Measurements from ENCODE around the gene COL4A4.

The COL4A4 gene

GRCh38 chr2:226983895-226984749 lies 179.9 kb downstream of the COL4A4 start:
- no peak overlapping the region for H3K27ac ChIP-seq (ENCODE audit: extremely low read depth, low read depth, low read length)
- no peak overlapping the region for H3K4me3 ChIP-seq (ENCODE audit: low read depth, low read length)
- CTCF ChIA-PET = interaction anchor here (1.0 to 2.1 kb wide), 3 partner anchors 53 to 182 kb away, joined by 3 to 8 read pairs (median 6); no protein-coding TSS in a partner anchor
- TF ChIP-seq ZNF596 (tag by site-specific recombination; IDR thresholded peaks at IDR 0.05) (no peak), ZNF121 (tag by site-specific recombination; IDR thresholded peaks at IDR 0.05) (no peak)
- TF ChIP-seq, protein P1, sequence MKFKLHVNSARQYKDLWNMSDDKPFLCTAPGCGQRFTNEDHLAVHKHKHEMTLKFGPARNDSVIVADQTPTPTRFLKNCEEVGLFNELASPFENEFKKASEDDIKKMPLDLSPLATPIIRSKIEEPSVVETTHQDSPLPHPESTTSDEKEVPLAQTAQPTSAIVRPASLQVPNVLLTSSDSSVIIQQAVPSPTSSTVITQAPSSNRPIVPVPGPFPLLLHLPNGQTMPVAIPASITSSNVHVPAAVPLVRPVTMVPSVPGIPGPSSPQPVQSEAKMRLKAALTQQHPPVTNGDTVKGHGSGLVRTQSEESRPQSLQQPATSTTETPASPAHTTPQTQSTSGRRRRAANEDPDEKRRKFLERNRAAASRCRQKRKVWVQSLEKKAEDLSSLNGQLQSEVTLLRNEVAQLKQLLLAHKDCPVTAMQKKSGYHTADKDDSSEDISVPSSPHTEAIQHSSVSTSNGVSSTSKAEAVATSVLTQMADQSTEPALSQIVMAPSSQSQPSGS (tag by site-specific recombination; IDR thresholded peaks at IDR 0.05; ENCODE audit: low read depth) = no peak
- TF ChIP-seq, protein P2, sequence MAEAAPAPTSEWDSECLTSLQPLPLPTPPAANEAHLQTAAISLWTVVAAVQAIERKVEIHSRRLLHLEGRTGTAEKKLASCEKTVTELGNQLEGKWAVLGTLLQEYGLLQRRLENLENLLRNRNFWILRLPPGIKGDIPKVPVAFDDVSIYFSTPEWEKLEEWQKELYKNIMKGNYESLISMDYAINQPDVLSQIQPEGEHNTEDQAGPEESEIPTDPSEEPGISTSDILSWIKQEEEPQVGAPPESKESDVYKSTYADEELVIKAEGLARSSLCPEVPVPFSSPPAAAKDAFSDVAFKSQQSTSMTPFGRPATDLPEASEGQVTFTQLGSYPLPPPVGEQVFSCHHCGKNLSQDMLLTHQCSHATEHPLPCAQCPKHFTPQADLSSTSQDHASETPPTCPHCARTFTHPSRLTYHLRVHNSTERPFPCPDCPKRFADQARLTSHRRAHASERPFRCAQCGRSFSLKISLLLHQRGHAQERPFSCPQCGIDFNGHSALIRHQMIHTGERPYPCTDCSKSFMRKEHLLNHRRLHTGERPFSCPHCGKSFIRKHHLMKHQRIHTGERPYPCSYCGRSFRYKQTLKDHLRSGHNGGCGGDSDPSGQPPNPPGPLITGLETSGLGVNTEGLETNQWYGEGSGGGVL (tag by site-specific recombination; IDR thresholded peaks at IDR 0.05) = no peak
- no peaks in the 10 kb centered on the region for H3K36me3 ChIP-seq (ENCODE audit: control insufficient read depth in 2 of 2, insufficient read depth in 1 of 2, low read length in 2 of 2)
- no peaks in the 10 kb centered on the region for H3K4me1 ChIP-seq (ENCODE audit: control insufficient read depth, insufficient read depth, low read length)
- POLR2A ChIA-PET = no interaction called here
- no peaks in the 10 kb centered on the region for H3K9me3 ChIP-seq (ENCODE audit: control insufficient read depth, insufficient read depth, low read depth, low read length)

- POLR2A ChIA-PET = no interaction called here
- H3K4me1 ChIP-seq (ENCODE audit: control insufficient read depth, insufficient read depth, low read length) = no peaks in the 10 kb centered on the region
- H3K27ac ChIP-seq (ENCODE audit: extremely low read depth, low read depth, low read length) = no peak overlapping the region
- no peak for TF ChIP-seq ZNF16 (tag by site-specific recombination; IDR thresholded peaks at IDR 0.05; ENCODE audit: low read depth)
- TF ChIP-seq ZNF521 (tag by site-specific recombination; IDR thresholded peaks at IDR 0.05) = no peak
- TF ChIP-seq SALL2 (tag by site-specific recombination; IDR thresholded peaks at IDR 0.05; ENCODE audit: borderline replicate concordance) = no peak
- TF ChIP-seq ZSCAN23 (tag by site-specific recombination; IDR thresholded peaks at IDR 0.05) = no peak
- TF ChIP-seq ZFP3 (tag by site-specific recombination; IDR thresholded peaks at IDR 0.05; ENCODE audit: low read depth) = no peak
- TF ChIP-seq ZXDB (tag by site-specific recombination; IDR thresholded peaks at IDR 0.05) = no peak
- TF ChIP-seq ZBTB7A (tag by site-specific recombination; IDR thresholded peaks at IDR 0.05; ENCODE audit: low read depth) = no peak
- no peak for TF ChIP-seq PRDM4 (tag by site-specific recombination; IDR thresholded peaks at IDR 0.05)
- no peak for TF ChIP-seq ZNF843 (tag by site-specific recombination; IDR thresholded peaks at IDR 0.05)
- TF ChIP-seq YY2 (tag by site-specific recombination; IDR thresholded peaks at IDR 0.05) = no peak
- TF ChIP-seq GFI1B (tag by site-specific recombination; IDR thresholded peaks at IDR 0.05) = no peak
- no peak for TF ChIP-seq ZNF623 (tag by site-specific recombination; IDR thresholded peaks at IDR 0.05)
- no peak for TF ChIP-seq ZNF544 (tag by site-specific recombination; IDR thresholded peaks at IDR 0.05)
- TF ChIP-seq ZNF560 (tag by site-specific recombination; IDR thresholded peaks at IDR 0.05; ENCODE audit: borderline replicate concordance) = no peak
- TF ChIP-seq ZBTB11 (tag by site-specific recombination; conservative IDR thresholded peaks at IDR 0.05; ENCODE audit: low read depth) = no peak
- H3K36me3 ChIP-seq (ENCODE audit: control insufficient read depth in 2 of 2, insufficient read depth in 1 of 2, low read length in 2 of 2) = no peaks in the 10 kb centered on the region
- CTCF ChIA-PET = interaction anchor here (0.6 to 2.5 kb wide), 4 partner anchors 179 to 1313 kb away, joined by 3 to 11 read pairs (median 5); no protein-coding TSS in a partner anchor
- no peaks in the 10 kb centered on the region for H3K9me3 ChIP-seq (ENCODE audit: control insufficient read depth, insufficient read depth, low read depth, low read length)
- H3K4me3 ChIP-seq (ENCODE audit: low read depth, low read length) = no peak overlapping the region
Measured at GRCh38 chr2:226981791-226982326, 182.1 kb downstream of the COL4A4 start.

Data from HEK293 (cell line).